B cell (primary cell): Measurements from ENCODE around the gene CAMK4. TPM values are rescaled to one million over a fixed set of nuclear protein-coding genes. Genes with fewer than 3 reads are reported as not detected.

Experiments
- ATAC-seq: fragments of 200-7000 bp; cut with Tn5 transposase; one replicate; pipeline ENCODE4 v1.10.0; 2021; ENCODE audit warnings: low read depth, mild to moderate bottlenecking, moderate number of reproducible peaks, moderate library complexity
- CTCF ChIA-PET: fragments of 350-600 bp; sonication (Branson Sonifier 250); formaldehyde crosslinking; loops from one replicate; lab custom pipeline; 2021; ENCODE audit warnings: antibody characterized with exemption, inconsistent platforms; lab: Charles Lee
- POLR2A ChIA-PET: fragments of 350-600 bp; sonication (Branson Sonifier 250); formaldehyde crosslinking; loops from one replicate; lab custom pipeline; 2021; ENCODE audit warnings: antibody characterized with exemption; lab: Charles Lee
- DNase-seq: peaks from one replicate; pipeline ENCODE4 v3.0.0; 2013
- H2AFZ ChIP-seq: 2 replicates; pipeline ENCODE4 v1.6.1; 2012; ENCODE audit warnings: mild to moderate bottlenecking, low read depth, low read length; ENCODE audit not compliant: insufficient read depth, poor library complexity, severe bottlenecking
- H3K27ac ChIP-seq, 2 donors: 1 replicate in 1 of 2; 2 replicates in 1 of 2; pipeline ENCODE4 v1.5.1; 2012 to 2013; ENCODE audit warnings: low read length in 2 of 2, mild to moderate bottlenecking in 2 of 2, moderate library complexity in 1 of 2
- H3K27me3 ChIP-seq, 4 experiments: fragments of 200-600 bp in 1 of 4; sonication (generic) in 1 of 4; replicated peaks in 1 of 4; 1 replicate in 2 of 4; 2 replicates in 2 of 4; pipeline versions ENCODE4 v1.6.1 to v1.7.0; 2013 to 2016; ENCODE audit warnings: low read length in 3 of 4, mild to moderate bottlenecking in 2 of 4, mixed read lengths in 1 of 4, moderate library complexity in 1 of 4; ENCODE audit not compliant: insufficient read depth in 4 of 4, control insufficient read depth in 3 of 4; ENCODE audit errors: control extremely low read depth in 1 of 4
- H3K36me3 ChIP-seq, 2 experiments: replicated peaks in 1 of 2; 1 replicate in 1 of 2; 2 replicates in 1 of 2; pipeline versions ENCODE4 v1.6.1 to v1.7.1; 2013; ENCODE audit warnings: low read length in 1 of 2; ENCODE audit not compliant: insufficient read depth in 2 of 2, control insufficient read depth in 1 of 2; ENCODE audit errors: control extremely low read depth in 1 of 2, extremely low read depth in 1 of 2
- H3K4me1 ChIP-seq, 2 donors: fragments of 200-600 bp in 1 of 2; sonication (generic) in 1 of 2; 1 replicate in 1 of 2; 2 replicates in 1 of 2; pipeline versions ENCODE4 v1.5.1 to v1.6.1; 2013 to 2017; ENCODE audit warnings: low read length in 2 of 2; ENCODE audit not compliant: control insufficient read depth in 2 of 2, insufficient read depth in 2 of 2
- H3K4me2 ChIP-seq: replicated peaks from 2 replicates; pipeline ENCODE3; 2012; ENCODE audit warnings: mild to moderate bottlenecking, low read depth, low read length; ENCODE audit not compliant: poor library complexity, severe bottlenecking
- H3K4me3 ChIP-seq, 5 experiments: fragments of 200-600 bp in 1 of 5; sonication (generic) in 1 of 5; 1 replicate in 3 of 5; 2 replicates in 2 of 5; pipeline versions ENCODE4 v1.5.1 to v1.7.0; 2011 to 2016; ENCODE audit warnings: low read length in 4 of 5, mild to moderate bottlenecking in 4 of 5, low read depth in 2 of 5, control low read depth in 1 of 5, moderate library complexity in 1 of 5; ENCODE audit not compliant: insufficient read depth in 1 of 5; ENCODE audit errors: control extremely low read depth in 1 of 5, extremely low read depth in 1 of 5
- H3K79me2 ChIP-seq: fragments of 200-600 bp; sonication (generic); one replicate; pipeline ENCODE4 v1.6.0; 2016; ENCODE audit warnings: low read length; ENCODE audit not compliant: control insufficient read depth, insufficient read depth
- H3K9ac ChIP-seq: fragments of 200-600 bp; sonication (generic); 2 replicates; pipeline ENCODE4 v1.6.1; 2017; ENCODE audit warnings: mild to moderate bottlenecking, low read length, moderate library complexity
- H3K9me3 ChIP-seq, 3 donors: one replicate each; pipeline versions ENCODE4 v1.6.1 to v1.7.1; 2013; ENCODE audit warnings: low read length in 2 of 3; ENCODE audit not compliant: control insufficient read depth in 2 of 3, insufficient read depth in 1 of 3; ENCODE audit errors: control extremely low read depth in 1 of 3
- H4K20me1 ChIP-seq: 2 replicates; pipeline ENCODE4 v1.6.0; 2012; ENCODE audit warnings: mild to moderate bottlenecking, low read length; ENCODE audit not compliant: insufficient read depth, control insufficient read depth, poor library complexity, severe bottlenecking
- H3K27ac Mint-ChIP-seq: one replicate; pipeline ENCODE4 v1.8.0; 2021; ENCODE audit warnings: mixed read lengths
- H3K27me3 Mint-ChIP-seq: one replicate; pipeline ENCODE4 v1.8.0; 2021; ENCODE audit warnings: mixed read lengths
- H3K4me1 Mint-ChIP-seq: one replicate; pipeline ENCODE4 v1.8.0; 2021; ENCODE audit warnings: mixed read lengths
- H3K4me3 Mint-ChIP-seq: one replicate; pipeline ENCODE4 v1.8.0; 2021; ENCODE audit warnings: mixed read lengths
- H3K9me3 Mint-ChIP-seq: one replicate; pipeline ENCODE4 v1.8.0; 2022; ENCODE audit warnings: mixed read lengths; ENCODE audit not compliant: insufficient read depth
- EZH2 ChIP-seq: IDR thresholded peaks from 2 replicates; pipeline ENCODE4 v1.6.1; 2012; ENCODE audit warnings: borderline replicate concordance, low read depth, mild to moderate bottlenecking, moderate library complexity, low read length; ENCODE audit not compliant: insufficient read depth, poor library complexity, severe bottlenecking
- WGBS: methylation state at CpG from one replicate; pipeline ENCODE4 v1.1.5; 2013; ENCODE audit warnings: missing lambda C conversion rate; ENCODE audit not compliant: insufficient coverage; 5-methylcytosine and 5-hydroxymethylcytosine counted together
- intact Hi-C: fragments of 100-400 bp; cut with micrococcal nuclease; formaldehyde crosslinking; loops from one replicate; pipeline ENCODE4 v1.10.0; 2022
- polyA plus RNA-seq: library from polyadenylated mRNA; depleted of rRNA; stranded (reverse); fragments of >200 nt; gene quantifications from 2 replicates; pipeline ENCODE4 v1.2.3, GENCODE V29; 2012
- total RNA-seq, 2 donors: library from RNA; stranded (reverse); fragments of 120-200 nt in 1 of 2; gene quantifications; 1 replicate in 1 of 2; 2 replicates in 1 of 2; pipeline versions ENCODE4 v1.2.3 to v1.2.4, GENCODE V29; 2013 to 2022
- TF ChIP-seq, protein P1 (sequence below): fragments of 200-600 bp; IDR thresholded peaks from one replicate; pipeline ENCODE4 v1.8.0; 2022; ENCODE audit warnings: antibody characterized with exemption, mild to moderate bottlenecking

Gene CAMK4
- total and polyA plus RNA-seq, 2 donors (not counting 1 experiment from before 2014, with no cell fraction given) = 0.78 to 4.8 TPM

DNA sequence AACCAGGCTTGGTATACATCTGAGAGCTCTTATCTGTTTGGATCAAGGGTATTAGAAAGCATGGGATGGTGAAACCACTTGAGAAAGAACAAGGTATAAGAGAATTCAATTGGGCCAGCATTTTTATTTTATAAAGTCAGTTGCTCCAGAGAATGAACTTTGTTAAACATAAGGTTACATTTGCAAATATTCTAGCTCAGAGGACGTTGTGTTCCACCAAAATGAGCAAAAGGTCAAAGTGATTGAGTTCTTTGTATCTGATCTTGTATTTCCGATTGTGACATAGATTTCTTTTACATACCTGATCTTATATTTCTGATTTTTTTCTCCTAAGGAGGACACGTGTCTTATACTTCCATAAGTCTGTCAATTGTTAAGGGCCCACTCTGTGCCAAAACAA lies 296.7 kb downstream of the CAMK4 start:
- ATAC-seq (no peak), DNase-seq (no peak)
- no peaks in the 10 kb centered on the region for H3K4me1 Mint-ChIP-seq
- intact Hi-C loops = no loop called here
- H3K4me3 ChIP-seq = no peak overlapping the region
- no peaks in the 10 kb centered on the region for H4K20me1 ChIP-seq
- no peak overlapping the region for H3K4me3 Mint-ChIP-seq
- peaks cover 11% of the 10 kb centered on the region for H3K27me3 Mint-ChIP-seq
- ChIA-PET POLR2A (no interaction called here), CTCF (interaction anchor here (1.4 to 3.1 kb wide), 2 partner anchors 10 kb away, joined by 3 to 15 read pairs; no protein-coding TSS in a partner anchor)
- H3K36me3 ChIP-seq = no peaks in the 10 kb centered on the region
- no peaks in the 10 kb centered on the region for H3K9me3 Mint-ChIP-seq
- no peak overlapping the region for H3K4me2 ChIP-seq
- peaks cover 0 to 2% (median 0%) of the 10 kb centered on the region in 4 experiments for H3K27me3 ChIP-seq
- H3K9ac ChIP-seq = no peak overlapping the region
- no peaks in the 10 kb centered on the region for H3K4me1 ChIP-seq
- H3K27ac Mint-ChIP-seq = no peak overlapping the region
- H3K9me3 ChIP-seq = no peaks in the 10 kb centered on the region
- no CpG with 5 or more reads among the region's 3 CpGs for WGBS
- TF ChIP-seq EZH2 = no peak
- TF ChIP-seq, protein P1, sequence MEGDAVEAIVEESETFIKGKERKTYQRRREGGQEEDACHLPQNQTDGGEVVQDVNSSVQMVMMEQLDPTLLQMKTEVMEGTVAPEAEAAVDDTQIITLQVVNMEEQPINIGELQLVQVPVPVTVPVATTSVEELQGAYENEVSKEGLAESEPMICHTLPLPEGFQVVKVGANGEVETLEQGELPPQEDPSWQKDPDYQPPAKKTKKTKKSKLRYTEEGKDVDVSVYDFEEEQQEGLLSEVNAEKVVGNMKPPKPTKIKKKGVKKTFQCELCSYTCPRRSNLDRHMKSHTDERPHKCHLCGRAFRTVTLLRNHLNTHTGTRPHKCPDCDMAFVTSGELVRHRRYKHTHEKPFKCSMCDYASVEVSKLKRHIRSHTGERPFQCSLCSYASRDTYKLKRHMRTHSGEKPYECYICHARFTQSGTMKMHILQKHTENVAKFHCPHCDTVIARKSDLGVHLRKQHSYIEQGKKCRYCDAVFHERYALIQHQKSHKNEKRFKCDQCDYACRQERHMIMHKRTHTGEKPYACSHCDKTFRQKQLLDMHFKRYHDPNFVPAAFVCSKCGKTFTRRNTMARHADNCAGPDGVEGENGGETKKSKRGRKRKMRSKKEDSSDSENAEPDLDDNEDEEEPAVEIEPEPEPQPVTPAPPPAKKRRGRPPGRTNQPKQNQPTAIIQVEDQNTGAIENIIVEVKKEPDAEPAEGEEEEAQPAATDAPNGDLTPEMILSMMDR = no peak
- no peak overlapping the region for H3K27ac ChIP-seq
- no peak overlapping the region for H2AFZ ChIP-seq
- no peaks in the 10 kb centered on the region for H3K79me2 ChIP-seq

DNA sequence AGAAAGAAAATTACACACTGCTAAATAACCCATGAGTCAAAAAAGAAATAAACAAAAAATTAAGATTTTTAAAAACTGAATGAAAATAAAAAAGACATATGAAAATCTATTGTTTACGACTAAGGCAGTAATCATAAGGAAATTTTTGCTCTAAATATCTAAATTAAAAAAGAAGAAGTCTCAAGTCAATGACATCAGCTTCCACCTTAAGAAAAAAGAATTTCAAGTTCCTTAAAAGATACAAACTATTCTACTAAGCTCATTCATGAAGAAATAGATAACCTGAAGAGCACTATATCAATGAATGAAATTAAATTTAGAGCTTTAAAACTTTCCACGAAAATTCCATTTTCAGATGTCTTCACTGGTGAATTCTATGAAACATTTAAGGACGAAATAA lies 303.9 kb downstream of the CAMK4 start:
- TF ChIP-seq, protein P1 = no peak
- no peak for TF ChIP-seq EZH2

More for the DNA sequence above, 303.9 kb downstream of the CAMK4 start:
- H3K36me3 ChIP-seq = no peaks in the 10 kb centered on the region
- H3K27me3 Mint-ChIP-seq = peaks cover 10% of the 10 kb centered on the region
- H3K9me3 Mint-ChIP-seq = no peaks in the 10 kb centered on the region
- ATAC-seq (no peak), DNase-seq (no peak)
- no peaks in the 10 kb centered on the region for H3K27me3 ChIP-seq
- H3K27ac Mint-ChIP-seq = no peak overlapping the region
- no peak overlapping the region for H3K4me3 ChIP-seq
- peaks cover 13 to 17% of the 10 kb centered on the region in 2 donors for H3K4me1 ChIP-seq
- CTCF ChIA-PET = no interaction called here
- no peak overlapping the region for H3K9ac ChIP-seq
- H3K4me3 Mint-ChIP-seq = no peak overlapping the region
- intact Hi-C loops = no loop called here
- H3K79me2 ChIP-seq = no peaks in the 10 kb centered on the region
- no peak overlapping the region for H3K27ac ChIP-seq
- H3K4me1 Mint-ChIP-seq = peaks cover 20% of the 10 kb centered on the region
- 100% methylated on average over 1 of the region's 3 CpGs for WGBS
- POLR2A ChIA-PET = no interaction called here
- no peak overlapping the region for H2AFZ ChIP-seq
- H3K4me2 ChIP-seq = no peak overlapping the region
- H3K9me3 ChIP-seq = no peaks in the 10 kb centered on the region
- no peaks in the 10 kb centered on the region for H4K20me1 ChIP-seq
